A204.1 (cell line): ENCODE measurements around the gene MYO9A.

ENCODE experiments used
- FAIRE-seq: peaks from 2 replicates; lab custom pipeline; 2012; peaks lifted over from hg19 to GRCh38; lab: Jason Lieb, UNC

The MYO9A gene

GRCh38 chr15:71853543-71853942 is 264.4 kb downstream of the MYO9A start:
- no peak for FAIRE-seq

- FAIRE-seq = no peak
These were observed 273.0 kb downstream of the MYO9A start for GRCh38 chr15:71844916-71845315.

- FAIRE-seq = no peak
These were observed 276.4 kb downstream of the MYO9A start for GRCh38 chr15:71841563-71841962.

DNA sequence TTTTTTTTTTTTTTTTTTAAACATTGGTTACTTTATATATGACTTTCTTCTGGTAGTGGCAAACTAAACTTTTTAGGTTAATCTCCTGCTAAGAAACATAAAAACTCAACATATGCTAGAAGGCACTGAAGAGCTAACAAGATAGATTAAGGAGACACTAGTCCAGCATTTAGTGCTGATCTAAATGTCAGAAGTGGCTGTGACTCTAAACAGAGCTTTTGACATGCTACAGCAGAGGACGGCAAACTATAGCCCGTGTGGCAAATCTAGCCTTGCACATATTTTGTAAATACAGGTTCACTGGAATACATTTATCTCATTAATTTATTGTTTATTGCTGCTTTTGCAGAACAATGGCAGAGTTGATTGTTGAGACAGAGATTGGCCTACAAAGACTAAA is 287.0 kb downstream of the MYO9A start:
- FAIRE-seq = no peak

GRCh38 chr15:71826196-71826595 is 291.8 kb downstream of the MYO9A start:
- FAIRE-seq = no peak

GRCh38 chr15:71825021-71825730 is 292.8 kb downstream of the MYO9A start:
- FAIRE-seq = no peak

GRCh38 chr15:71823801-71824200 is 294.1 kb downstream of the MYO9A start:
- no peak for FAIRE-seq

GRCh38 chr15:71822890-71823630 is 294.9 kb downstream of the MYO9A start:
- FAIRE-seq = no peak

DNA sequence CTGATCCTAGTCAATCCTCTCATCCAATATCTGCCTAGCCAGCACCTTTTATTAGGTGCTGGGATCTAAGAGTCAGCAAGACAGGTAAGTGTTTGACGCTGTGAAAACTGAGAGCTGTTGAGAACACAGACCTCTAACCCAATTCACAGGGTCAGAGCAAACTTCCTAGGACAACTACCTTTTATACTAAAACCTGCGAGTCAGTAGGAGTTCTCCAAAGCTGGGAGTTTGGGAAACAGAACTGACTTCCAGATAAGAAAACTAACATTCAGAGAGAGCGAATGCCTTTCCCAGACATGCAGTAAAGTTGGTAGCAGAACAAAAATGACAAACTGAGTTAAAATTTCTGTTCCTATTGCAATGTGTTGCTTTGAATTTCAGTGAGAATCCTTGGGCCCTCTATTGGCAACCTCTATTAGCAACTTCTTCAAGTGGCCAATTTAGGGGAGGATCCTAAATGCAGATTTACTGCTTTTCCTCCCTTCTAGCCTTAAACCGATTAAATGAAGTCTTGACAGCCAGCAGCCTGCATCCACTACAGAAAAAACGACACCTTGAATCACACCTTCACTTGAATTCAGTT is 296.3 kb downstream of the MYO9A start:
- FAIRE-seq = no peak

- FAIRE-seq = no peak
These were observed 297.8 kb downstream of the MYO9A start for GRCh38 chr15:71820127-71820526.

- no peak for FAIRE-seq
These were observed 300.6 kb downstream of the MYO9A start for GRCh38 chr15:71817351-71817750.

DNA sequence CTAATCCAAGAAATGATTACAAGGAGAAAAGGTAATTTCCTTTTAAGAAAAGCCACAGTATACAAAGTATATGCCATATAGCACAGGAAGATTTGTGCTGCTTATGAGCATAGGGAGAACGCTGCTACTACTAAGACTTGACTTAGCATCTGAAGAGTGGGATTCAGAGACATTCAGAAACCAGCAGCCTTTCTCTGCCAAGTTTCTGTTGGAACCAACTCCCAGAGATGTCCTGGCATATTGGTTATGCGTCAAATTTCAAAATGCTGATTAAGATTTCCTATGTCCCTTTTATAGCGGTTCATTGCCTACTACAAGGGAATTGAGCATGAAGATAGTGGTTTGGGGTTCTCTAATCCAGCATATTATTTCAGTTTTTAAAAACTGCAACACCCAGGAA is 302.6 kb downstream of the MYO9A start:
- FAIRE-seq = no peak

DNA sequence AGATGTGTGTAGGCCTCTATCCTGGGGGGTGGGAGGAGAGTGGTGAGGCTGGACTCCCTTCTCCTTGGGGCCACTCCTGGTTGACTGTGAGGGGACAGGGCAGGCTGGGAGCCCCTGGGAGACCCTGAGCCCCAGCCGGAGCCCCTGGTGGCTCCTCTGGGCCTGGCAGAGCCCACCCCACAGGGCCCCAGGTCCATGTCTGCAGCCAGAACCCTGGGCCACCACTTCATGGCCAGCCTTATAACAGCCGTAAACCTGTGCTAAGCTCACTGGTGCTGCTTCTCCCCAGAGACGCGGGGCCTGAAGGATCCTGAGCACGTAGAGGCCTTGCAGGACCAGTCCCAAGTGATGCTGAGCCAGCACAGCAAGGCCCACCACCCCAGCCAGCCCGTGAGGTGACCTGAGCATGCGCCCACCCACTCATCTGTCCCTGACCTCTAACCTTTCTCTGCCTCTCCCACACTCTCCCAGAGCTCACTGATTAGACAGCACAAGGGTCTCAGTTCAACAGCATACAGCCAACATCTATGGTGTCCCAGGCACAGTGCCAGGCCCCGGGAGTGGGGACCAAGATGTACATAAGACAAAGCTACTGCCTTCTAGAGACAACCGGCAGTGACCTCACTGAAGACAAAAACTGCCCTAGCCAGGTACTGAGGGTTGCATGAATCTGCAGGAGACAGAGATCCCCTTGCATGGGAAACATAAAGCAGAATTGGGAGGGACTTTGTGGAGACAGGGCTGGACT is 304.1 kb downstream of the MYO9A start:
- FAIRE-seq = no peak

DNA sequence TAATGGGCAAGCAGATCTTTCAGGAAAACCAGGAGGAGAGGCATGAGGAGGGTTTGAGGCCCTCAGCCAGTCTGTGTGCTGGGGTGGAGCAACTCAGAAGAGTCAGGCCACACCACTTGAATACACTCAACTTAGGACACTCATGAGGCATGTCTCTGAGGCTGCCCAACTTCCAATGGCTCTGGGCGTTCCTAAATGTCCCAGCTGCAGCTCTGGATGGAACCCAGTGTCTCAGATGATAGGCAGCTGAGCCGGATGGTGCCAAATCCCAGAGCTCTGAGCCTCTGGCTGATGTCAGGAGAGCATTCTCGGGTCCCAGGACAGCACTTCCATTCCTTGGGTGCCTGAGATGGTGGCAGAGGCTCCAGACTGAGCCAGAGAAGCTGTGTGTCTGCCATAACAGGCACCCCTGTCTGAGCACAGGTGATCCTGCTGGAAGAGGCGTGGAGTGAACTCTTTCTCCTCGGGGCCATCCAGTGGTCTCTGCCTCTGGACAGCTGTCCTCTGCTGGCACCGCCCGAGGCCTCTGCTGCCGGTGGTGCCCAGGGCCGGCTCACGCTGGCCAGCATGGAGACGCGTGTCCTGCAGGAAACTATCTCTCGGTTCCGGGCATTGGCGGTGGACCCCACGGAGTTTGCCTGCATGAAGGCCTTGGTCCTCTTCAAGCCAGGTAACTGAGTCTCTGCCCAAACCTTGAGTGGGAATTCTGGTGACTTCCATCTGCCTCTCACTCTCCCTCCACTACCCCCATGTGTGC is 304.8 kb downstream of the MYO9A start:
- FAIRE-seq = no peak

DNA sequence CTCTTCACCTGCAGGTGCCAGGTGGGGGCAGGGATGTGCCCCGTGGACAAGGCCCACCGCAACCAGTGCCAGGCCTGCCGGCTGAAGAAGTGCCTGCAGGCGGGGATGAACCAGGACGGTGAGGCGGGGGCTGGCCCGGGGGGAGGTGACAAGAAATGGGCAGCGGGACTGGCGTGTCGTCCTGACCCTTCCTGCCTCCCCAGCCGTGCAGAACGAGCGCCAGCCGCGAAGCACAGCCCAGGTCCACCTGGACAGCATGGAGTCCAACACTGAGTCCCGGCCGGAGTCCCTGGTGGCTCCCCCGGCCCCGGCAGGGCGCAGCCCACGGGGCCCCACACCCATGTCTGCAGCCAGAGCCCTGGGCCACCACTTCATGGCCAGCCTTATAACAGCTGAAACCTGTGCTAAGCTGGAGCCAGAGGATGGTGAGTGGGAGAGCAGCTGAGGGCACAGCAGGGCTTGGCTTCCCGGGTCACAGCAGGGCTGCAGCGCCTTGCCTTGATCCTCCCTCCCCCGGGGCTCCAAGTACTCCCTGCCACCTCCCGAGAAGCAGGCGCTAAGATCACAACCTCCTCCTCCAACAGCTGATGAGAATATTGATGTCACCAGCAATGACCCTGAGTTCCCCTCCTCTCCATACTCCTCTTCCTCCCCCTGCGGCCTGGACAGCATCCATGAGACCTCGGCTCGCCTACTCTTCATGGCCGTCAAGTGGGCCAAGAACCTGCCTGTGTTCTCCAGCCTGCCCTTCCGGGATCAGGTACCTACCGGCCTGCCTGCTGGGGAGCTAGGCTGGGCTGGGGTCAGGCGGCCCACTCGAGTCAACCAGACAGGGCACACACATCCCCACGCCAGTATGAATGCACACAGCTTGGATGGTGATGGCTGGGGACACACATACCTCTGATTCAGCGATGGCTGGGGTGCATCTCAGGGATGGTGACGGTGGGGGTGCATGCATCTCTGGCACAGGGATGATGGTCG is 305.9 kb downstream of the MYO9A start:
- no peak for FAIRE-seq

GRCh38 chr15:71811036-71811736 is 306.8 kb downstream of the MYO9A start:
- no peak for FAIRE-seq

DNA sequence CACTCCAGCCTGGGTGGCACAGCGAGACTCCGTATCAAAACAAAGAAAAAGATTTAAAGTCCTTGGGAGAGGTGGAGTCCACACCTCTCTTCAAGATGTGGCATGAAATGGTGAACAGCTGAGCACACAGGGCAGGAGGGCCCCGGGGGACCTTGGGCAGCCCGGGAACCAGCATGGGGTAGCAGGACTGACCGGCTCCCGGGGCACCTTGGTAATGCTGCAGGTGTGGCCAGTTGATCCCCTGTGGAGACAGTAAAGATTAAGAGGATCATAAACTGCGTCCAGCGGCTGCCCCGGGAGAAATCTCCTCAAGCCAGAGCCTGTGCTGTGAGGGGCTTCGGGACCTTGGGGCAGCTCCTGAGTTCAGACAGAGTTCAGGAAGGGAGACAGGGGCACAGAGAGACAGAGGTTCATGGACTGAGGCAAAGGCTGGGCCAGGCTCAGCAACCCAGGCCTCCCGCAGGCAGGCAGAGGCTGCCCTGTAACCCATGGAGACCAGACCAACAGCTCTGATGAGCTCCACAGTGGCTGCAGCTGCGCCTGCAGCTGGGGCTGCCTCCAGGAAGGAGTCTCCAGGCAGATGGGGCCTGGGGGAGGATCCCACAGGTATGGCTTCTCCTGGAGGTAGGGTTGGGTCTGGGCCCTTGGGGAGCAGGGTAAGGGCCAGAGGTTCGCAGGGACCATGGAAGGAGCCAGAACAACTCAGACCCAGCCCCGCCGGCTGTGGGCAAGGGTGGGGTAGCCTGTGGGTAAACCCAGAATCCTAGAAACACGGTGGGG is 307.5 kb downstream of the MYO9A start, which contains the start of gene NR2E3:
NR2E3 (plus strand) TSS at position 299 of the 780 bp plus-strand sequence; CDS start at position 489, 190 bp downstream.
- FAIRE-seq = no peak

DNA sequence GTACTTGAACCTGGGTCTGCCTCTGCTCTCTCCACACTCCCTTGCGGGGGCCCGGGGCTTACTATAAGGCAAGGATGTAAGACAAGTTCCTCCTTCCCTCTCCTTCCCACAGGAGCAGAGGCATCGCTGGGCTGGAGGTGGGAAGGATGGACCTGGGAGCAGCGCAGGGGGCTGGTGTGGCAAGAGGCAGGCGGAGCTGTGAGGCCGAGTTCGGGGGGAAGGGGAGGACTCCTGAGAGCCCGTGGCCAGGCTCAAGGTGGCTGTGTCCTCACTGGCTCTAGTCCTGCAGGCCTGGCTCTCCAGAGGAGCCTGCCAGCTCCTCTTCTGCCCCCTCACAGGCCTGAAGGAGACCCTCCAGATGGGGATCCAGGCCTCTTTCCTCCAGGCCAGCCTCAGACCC is 308.6 kb downstream of the MYO9A start:
- no peak for FAIRE-seq

- FAIRE-seq = no peak
These were observed 309.5 kb downstream of the MYO9A start for GRCh38 chr15:71808311-71809020.
